H9 (cell line): Measurements from ENCODE around the gene SUSD2. TPM values are rescaled to one million over a fixed set of nuclear protein-coding genes. Genes with fewer than 3 reads are reported as not detected.
A peak's percentile ranks its signal among the peaks of the same experiment; 100 is the strongest.

Source experiments
- DNase-seq: peaks from one replicate; pipeline ENCODE4 v3.0.0-alpha.2; 2017
- H2AFZ ChIP-seq: one replicate; pipeline ENCODE4 v1.6.1; 2013; ENCODE audit warnings: mild to moderate bottlenecking, low read length, control low read depth, moderate library complexity
- H2AK5ac ChIP-seq: 2 replicates; pipeline ENCODE4 v1.6.1; 2013; ENCODE audit warnings: low read length, control low read depth, mixed read lengths; ENCODE audit not compliant: insufficient read length
- H2BK120ac ChIP-seq: one replicate; pipeline ENCODE4 v1.6.1; 2013; ENCODE audit warnings: low read depth, mild to moderate bottlenecking, low read length, control low read depth, inconsistent platforms; ENCODE audit not compliant: poor library complexity, severe bottlenecking
- H2BK12ac ChIP-seq: 2 replicates; pipeline ENCODE4 v1.6.1; 2013; ENCODE audit warnings: low read length, control low read depth, mixed read lengths, low read depth; ENCODE audit not compliant: insufficient read length
- H2BK15ac ChIP-seq: 2 replicates; pipeline ENCODE4 v1.6.1; 2013; ENCODE audit warnings: low read depth, low read length, control low read depth
- H2BK20ac ChIP-seq: one replicate; pipeline ENCODE4 v1.6.1; 2013; ENCODE audit warnings: low read depth, mild to moderate bottlenecking, low read length, control low read depth, inconsistent platforms; ENCODE audit not compliant: poor library complexity, severe bottlenecking
- H2BK5ac ChIP-seq: 2 replicates; pipeline ENCODE4 v1.6.1; 2013; ENCODE audit warnings: low read length, control low read depth, mixed read lengths; ENCODE audit not compliant: insufficient read length
- H3K14ac ChIP-seq: 2 replicates; pipeline ENCODE4 v1.6.1; 2013; ENCODE audit warnings: low read length, control low read depth; ENCODE audit not compliant: insufficient read depth
- H3K18ac ChIP-seq: 2 replicates; pipeline ENCODE4 v1.6.1; 2013; ENCODE audit warnings: low read depth, mild to moderate bottlenecking, mixed read lengths, low read length, control low read depth; ENCODE audit not compliant: insufficient read length
- H3K23ac ChIP-seq: 2 replicates; pipeline ENCODE4 v1.6.1; 2013; ENCODE audit warnings: low read length, control low read depth, mixed read lengths, low read depth; ENCODE audit not compliant: insufficient read length
- H3K23me2 ChIP-seq: 2 replicates; pipeline ENCODE4 v1.6.1; 2013; ENCODE audit warnings: low read depth, mild to moderate bottlenecking, mixed read lengths, low read length, control low read depth; ENCODE audit not compliant: insufficient read length, poor library complexity, severe bottlenecking
- H3K27ac ChIP-seq: 2 replicates; pipeline ENCODE4 v1.5.1; 2013; ENCODE audit warnings: low read length, control low read depth, mixed read lengths, low read depth; ENCODE audit not compliant: insufficient read length
- H3K27me3 ChIP-seq: 2 replicates; pipeline ENCODE4 v1.6.1; 2013; ENCODE audit warnings: low read length, control low read depth, inconsistent platforms; ENCODE audit not compliant: insufficient read depth
- H3K4ac ChIP-seq: 2 replicates; pipeline ENCODE4 v1.6.1; 2013; ENCODE audit warnings: low read depth, mild to moderate bottlenecking, control low read depth, inconsistent platforms, low read length, moderate library complexity
- H3K4me1 ChIP-seq: 2 replicates; pipeline ENCODE4 v1.6.1; 2013; ENCODE audit warnings: low read length, control low read depth, inconsistent platforms; ENCODE audit not compliant: insufficient read depth
- H3K4me2 ChIP-seq: 2 replicates; pipeline ENCODE4 v1.6.1; 2013; ENCODE audit warnings: low read length, control low read depth, mixed read lengths; ENCODE audit not compliant: insufficient read length, insufficient read depth
- H3K56ac ChIP-seq: 2 replicates; pipeline ENCODE4 v1.6.1; 2013; ENCODE audit warnings: low read depth, mild to moderate bottlenecking, mixed read lengths, low read length, control low read depth; ENCODE audit not compliant: insufficient read length
- H3K79me1 ChIP-seq: 2 replicates; pipeline ENCODE4 v1.6.1; 2013; ENCODE audit warnings: low read depth, mild to moderate bottlenecking, moderate library complexity, low read length, control low read depth, inconsistent platforms; ENCODE audit not compliant: insufficient read depth, poor library complexity, severe bottlenecking
- H3K79me2 ChIP-seq: 2 replicates; pipeline ENCODE4 v1.6.1; 2013; ENCODE audit warnings: low read length, control low read depth, inconsistent platforms; ENCODE audit not compliant: insufficient read depth
- H3K9ac ChIP-seq: 2 replicates; pipeline ENCODE4 v1.6.1; 2013; ENCODE audit warnings: low read length, control low read depth, mixed read lengths; ENCODE audit not compliant: insufficient read length; ENCODE audit errors: extremely low read depth
- H3K9me3 ChIP-seq: one replicate; pipeline ENCODE4 v1.6.1; 2013; ENCODE audit warnings: low read depth, low read length, inconsistent platforms; ENCODE audit not compliant: control insufficient read depth
- H3T11ph ChIP-seq: one replicate; pipeline ENCODE4 v1.6.1; 2013; ENCODE audit warnings: mild to moderate bottlenecking, low read length, control low read depth, inconsistent platforms
- H4K20me1 ChIP-seq: one replicate; pipeline ENCODE4 v1.6.1; 2013; ENCODE audit not compliant: control insufficient read depth, insufficient read length, insufficient read depth
- H4K5ac ChIP-seq: 2 replicates; pipeline ENCODE4 v1.6.1; 2013; ENCODE audit warnings: low read depth, mild to moderate bottlenecking, mixed read lengths, low read length, control low read depth; ENCODE audit not compliant: insufficient read length
- H4K8ac ChIP-seq: replicated peaks from 2 replicates; pipeline ENCODE4 v1.6.1; 2013; ENCODE audit warnings: low read length, control low read depth, mixed read lengths, low read depth; ENCODE audit not compliant: insufficient read length
- H4K91ac ChIP-seq: 2 replicates; pipeline ENCODE4 v1.6.1; 2013; ENCODE audit warnings: low read depth, mild to moderate bottlenecking, moderate library complexity, mixed read lengths, low read length, control low read depth; ENCODE audit not compliant: insufficient read length
- H3K27ac Mint-ChIP-seq, 3 experiments: 2 replicates in 2 of 3; 3 replicates in 1 of 3; pipeline ENCODE4 v1.8.0; 2020 to 2021; ENCODE audit warnings: mixed read lengths in 3 of 3, mild to moderate bottlenecking in 1 of 3, moderate library complexity in 1 of 3
- H3K27me3 Mint-ChIP-seq: 2 replicates; pipeline ENCODE4 v1.8.0; 2021; ENCODE audit warnings: low read depth, mild to moderate bottlenecking, moderate library complexity, mixed read lengths
- H3K36me3 Mint-ChIP-seq, 3 experiments: 2 replicates in 2 of 3; 3 replicates in 1 of 3; pipeline ENCODE4 v1.8.0; 2020 to 2021; ENCODE audit warnings: low read depth in 3 of 3, mixed read lengths in 3 of 3; ENCODE audit not compliant: insufficient read depth in 1 of 3
- H3K4me1 Mint-ChIP-seq, 2 experiments: 2 replicates each; pipeline ENCODE4 v1.8.0; 2020; ENCODE audit warnings: mixed read lengths in 2 of 2
- H3K4me3 Mint-ChIP-seq, 2 experiments: 2 replicates in 1 of 2; 3 replicates in 1 of 2; pipeline ENCODE4 v1.8.0; 2020 to 2021; ENCODE audit warnings: mild to moderate bottlenecking in 2 of 2, mixed read lengths in 2 of 2, moderate library complexity in 1 of 2
- H3K9me3 Mint-ChIP-seq, 2 experiments: 2 replicates in 1 of 2; 3 replicates in 1 of 2; pipeline ENCODE4 v1.8.0; 2020; ENCODE audit warnings: mild to moderate bottlenecking in 2 of 2, mixed read lengths in 2 of 2, moderate library complexity in 1 of 2
- WGBS: extraction: QIAGEN DNeasy Blood & Tissue Kit; methylation state at CpG from one replicate; pipeline ENCODE4 v1.1.7; 2013; ENCODE audit warnings: missing lambda C conversion rate, low lambda C conversion rate, mixed read lengths; ENCODE audit not compliant: insufficient read length; ENCODE audit errors: extremely low coverage; 5-methylcytosine and 5-hydroxymethylcytosine counted together
- total RNA-seq: library from RNA; stranded (reverse); gene quantifications from 2 replicates; pipeline ENCODE4 v1.2.1, GENCODE V29; 2021
- TF ChIP-seq, protein P1 (sequence below): fragments of 200-600 bp; sonication (generic); conservative IDR thresholded peaks from 3 replicates; pipeline ENCODE4 v1.8.0; 2021; ENCODE audit warnings: antibody characterized with exemption, mild to moderate bottlenecking

Gene SUSD2
- total RNA-seq, 1 experiment from 2014 or later: 4.2 TPM

DNA sequence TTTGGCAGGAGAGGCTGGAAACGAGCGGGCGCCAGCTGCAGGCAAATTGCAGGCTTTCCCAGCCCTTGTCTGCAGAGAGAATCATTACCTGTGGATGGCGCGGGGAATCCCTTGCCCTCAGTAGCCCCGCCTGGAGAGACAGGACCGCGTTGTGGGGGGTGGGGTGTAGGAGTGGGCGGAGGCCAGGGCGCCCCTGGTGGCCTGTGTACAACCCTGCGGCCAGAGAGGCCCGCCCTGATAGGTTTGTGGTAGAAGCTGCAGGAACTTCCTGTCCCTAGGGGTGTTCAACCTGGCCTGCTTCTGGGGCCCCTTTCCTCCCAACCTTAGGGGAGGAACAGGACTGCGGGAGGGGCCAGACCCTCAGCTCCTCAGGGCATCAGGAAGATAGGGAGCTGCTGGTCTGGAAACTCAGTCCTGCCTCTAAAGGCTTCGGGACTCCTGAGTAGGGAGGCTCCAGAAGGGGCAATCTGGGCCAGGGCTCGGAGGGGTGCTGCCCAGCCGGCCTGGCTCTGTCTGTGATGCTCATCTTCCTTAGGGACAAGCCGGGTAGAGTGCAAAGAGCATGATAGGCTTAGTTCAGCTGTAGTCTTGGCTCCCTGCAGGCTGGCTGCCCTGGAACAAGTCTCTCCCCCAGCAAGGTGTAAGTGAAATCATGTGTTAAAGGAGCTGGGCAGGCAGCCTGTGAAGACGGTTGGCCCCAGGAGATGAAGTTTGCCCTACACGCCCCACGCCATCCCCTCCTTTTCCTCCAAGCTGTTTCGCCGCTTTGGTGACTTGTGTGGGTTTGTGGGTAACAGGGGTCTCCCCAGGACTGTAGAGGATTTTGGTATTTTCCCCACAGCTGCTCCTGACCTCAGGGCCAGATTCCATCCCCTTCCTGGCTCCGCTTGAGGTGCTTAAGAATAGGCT, 24.1 kb upstream of the SUSD2 start:
- Histone ChIP-seq H4K20me1 (no peaks in the 10 kb centered on the region), H3K9ac (no peak overlapping the region), H3K27ac (no peak overlapping the region)

More for the DNA sequence above, 24.1 kb upstream of the SUSD2 start:
- Histone ChIP-seq H4K91ac (no peak overlapping the region), H3K4me2 (peak overlapping the region; percentile 61), H2AK5ac (no peak overlapping the region), H2BK15ac (no peak overlapping the region), H3K23me2 (peaks cover 10% of the 10 kb centered on the region), H3K23ac (no peak overlapping the region), H2BK5ac (no peak overlapping the region), H2BK20ac (no peak overlapping the region), H3T11ph (no peak overlapping the region), H3K9me3 (no peaks in the 10 kb centered on the region), H3K79me1 (no peaks in the 10 kb centered on the region), H3K4ac (no peak overlapping the region), H2BK12ac (no peak overlapping the region), H3K56ac (no peak overlapping the region), H3K79me2 (no peaks in the 10 kb centered on the region), H2BK120ac (no peak overlapping the region), H2AFZ (no peak overlapping the region), H3K18ac (no peak overlapping the region), H3K27me3 (no peaks in the 10 kb centered on the region), H3K14ac (no peak overlapping the region), H4K8ac (no peak overlapping the region), H3K4me1 (no peaks in the 10 kb centered on the region; the same call in 1 of the 2 replicates), H4K5ac (no peak overlapping the region)
- peak overlapping the region in 1 of 3 experiments; percentile 76; a peak in 2 of 7 replicates for H3K27ac Mint-ChIP-seq
- H3K4me3 Mint-ChIP-seq: peak overlapping the region; percentile 69 to 85
- peaks cover 16 to 29% of the 10 kb centered on the region in 2 experiments for H3K4me1 Mint-ChIP-seq
- no CpG with 5 or more reads among the region's 23 CpGs for WGBS
- peaks cover 0 to 3% (median 0%) of the 10 kb centered on the region in 3 experiments; a peak in 3 of 7 replicates for H3K36me3 Mint-ChIP-seq
- TF ChIP-seq, protein P1, sequence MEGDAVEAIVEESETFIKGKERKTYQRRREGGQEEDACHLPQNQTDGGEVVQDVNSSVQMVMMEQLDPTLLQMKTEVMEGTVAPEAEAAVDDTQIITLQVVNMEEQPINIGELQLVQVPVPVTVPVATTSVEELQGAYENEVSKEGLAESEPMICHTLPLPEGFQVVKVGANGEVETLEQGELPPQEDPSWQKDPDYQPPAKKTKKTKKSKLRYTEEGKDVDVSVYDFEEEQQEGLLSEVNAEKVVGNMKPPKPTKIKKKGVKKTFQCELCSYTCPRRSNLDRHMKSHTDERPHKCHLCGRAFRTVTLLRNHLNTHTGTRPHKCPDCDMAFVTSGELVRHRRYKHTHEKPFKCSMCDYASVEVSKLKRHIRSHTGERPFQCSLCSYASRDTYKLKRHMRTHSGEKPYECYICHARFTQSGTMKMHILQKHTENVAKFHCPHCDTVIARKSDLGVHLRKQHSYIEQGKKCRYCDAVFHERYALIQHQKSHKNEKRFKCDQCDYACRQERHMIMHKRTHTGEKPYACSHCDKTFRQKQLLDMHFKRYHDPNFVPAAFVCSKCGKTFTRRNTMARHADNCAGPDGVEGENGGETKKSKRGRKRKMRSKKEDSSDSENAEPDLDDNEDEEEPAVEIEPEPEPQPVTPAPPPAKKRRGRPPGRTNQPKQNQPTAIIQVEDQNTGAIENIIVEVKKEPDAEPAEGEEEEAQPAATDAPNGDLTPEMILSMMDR: peak; percentile 96
- peaks cover 14% of the 10 kb centered on the region for H3K27me3 Mint-ChIP-seq
- H3K9me3 Mint-ChIP-seq: no peaks in the 10 kb centered on the region
- DNase-seq: peak; percentile 95
